HG02678 (cell line): Measurements from ENCODE around the gene GABARAP.

Experiments used
- ATAC-seq: cut with Tn5 transposase; IDR thresholded peaks from one replicate; pipeline ENCODE4 v1.9.1; 2021; ENCODE audit warnings: mild to moderate bottlenecking, moderate library complexity; ENCODE audit not compliant: unreplicated experiment

Gene GABARAP

GRCh38 chr17:7241783-7242716 lies at the start of gene GABARAP:
TSS of gene GABARAP (minus strand) at chr17:7242449. CDS start at chr17:7242330, 119 bp downstream.
- ATAC-seq, result peak; percentile 34

GRCh38 chr17:7290685-7291084 lies 48.4 kb upstream of the GABARAP start:
- no peak for ATAC-seq

GRCh38 chr17:7290166-7290565 lies 47.9 kb upstream of the GABARAP start:
- ATAC-seq, result no peak

GRCh38 chr17:7289256-7290032 lies 47.2 kb upstream of the GABARAP start:
- no peak for ATAC-seq

GRCh38 chr17:7285679-7286078 lies 43.4 kb upstream of the GABARAP start:
- no peak for ATAC-seq

GRCh38 chr17:7284911-7285310 lies 42.7 kb upstream of the GABARAP start:
- ATAC-seq, result no peak

GRCh38 chr17:7283471-7284216 lies 41.4 kb upstream of the GABARAP start:
- no peak for ATAC-seq

GRCh38 chr17:7282752-7283321 lies 40.6 kb upstream of the GABARAP start:
- no peak for ATAC-seq

- ATAC-seq, result no peak
Observed at GRCh38 chr17:7281953-7282751, 39.9 kb upstream of the GABARAP start.

- peak; percentile 66 for ATAC-seq
Observed at GRCh38 chr17:7281074-7281952, 39.1 kb upstream of the GABARAP start, which contains the start of gene SLC2A4. TSS of gene SLC2A4 (plus strand) at chr17:7281718. CDS start at chr17:7281935, 217 bp downstream.

- ATAC-seq, result peak; percentile 66
Observed at GRCh38 chr17:7280519-7281073, 38.3 kb upstream of the GABARAP start.

- no peak for ATAC-seq
Observed at GRCh38 chr17:7279448-7279847, 37.2 kb upstream of the GABARAP start.

- ATAC-seq, result no peak
Observed at GRCh38 chr17:7266784-7267183, 24.5 kb upstream of the GABARAP start.

GRCh38 chr17:7263801-7264078 lies 21.5 kb upstream of the GABARAP start:
- no peak for ATAC-seq

GRCh38 chr17:7262935-7263800 lies 20.9 kb upstream of the GABARAP start:
- ATAC-seq, result no peak

- no peak for ATAC-seq
Observed at GRCh38 chr17:7262192-7262934, 20.1 kb upstream of the GABARAP start, which contains the start of gene CLDN7. TSS of gene CLDN7 (minus strand) at chr17:7262478. CDS start at chr17:7262043, 435 bp downstream.
